Retinal pigment epithelial cell (primary cell): ENCODE results near the gene PARD3.

Experiments used
- DNase-seq: peaks from one replicate; pipeline ENCODE4 v3.0.0-alpha.2; 2010; ENCODE audit warnings: low read depth
- H3K4me3 ChIP-seq: 2 replicates; pipeline ENCODE4 v1.5.1; 2011; ENCODE audit warnings: mild to moderate bottlenecking, low read length, control low read depth, moderate library complexity
- TF ChIP-seq, protein P1 (sequence below): conservative IDR thresholded peaks from 2 replicates; pipeline ENCODE4 v1.5.1; 2011; ENCODE audit warnings: low read depth, low read length, control low read depth, inconsistent platforms

Gene PARD3

DNA sequence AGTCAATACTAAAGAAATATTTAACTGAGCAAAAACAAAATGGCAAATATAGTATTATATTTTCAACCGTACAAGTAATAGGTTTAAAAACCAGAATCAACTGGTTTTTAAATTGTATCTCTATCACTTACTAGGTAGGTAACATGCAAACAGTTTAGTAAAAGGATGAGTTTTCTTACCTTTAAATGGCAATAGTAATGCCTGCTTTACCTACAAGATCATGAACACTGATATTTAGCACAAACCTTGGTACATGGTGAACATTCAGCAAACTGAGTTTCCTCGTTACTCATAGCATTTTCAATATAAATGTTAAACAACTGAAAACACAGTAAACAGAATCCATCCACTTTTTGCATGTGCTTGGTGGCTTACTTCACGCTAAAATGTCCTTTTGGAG lies 389.1 kb downstream of the PARD3 start:
- DNase-seq = no peak
- no peak overlapping the region for H3K4me3 ChIP-seq
- TF ChIP-seq, protein P1, sequence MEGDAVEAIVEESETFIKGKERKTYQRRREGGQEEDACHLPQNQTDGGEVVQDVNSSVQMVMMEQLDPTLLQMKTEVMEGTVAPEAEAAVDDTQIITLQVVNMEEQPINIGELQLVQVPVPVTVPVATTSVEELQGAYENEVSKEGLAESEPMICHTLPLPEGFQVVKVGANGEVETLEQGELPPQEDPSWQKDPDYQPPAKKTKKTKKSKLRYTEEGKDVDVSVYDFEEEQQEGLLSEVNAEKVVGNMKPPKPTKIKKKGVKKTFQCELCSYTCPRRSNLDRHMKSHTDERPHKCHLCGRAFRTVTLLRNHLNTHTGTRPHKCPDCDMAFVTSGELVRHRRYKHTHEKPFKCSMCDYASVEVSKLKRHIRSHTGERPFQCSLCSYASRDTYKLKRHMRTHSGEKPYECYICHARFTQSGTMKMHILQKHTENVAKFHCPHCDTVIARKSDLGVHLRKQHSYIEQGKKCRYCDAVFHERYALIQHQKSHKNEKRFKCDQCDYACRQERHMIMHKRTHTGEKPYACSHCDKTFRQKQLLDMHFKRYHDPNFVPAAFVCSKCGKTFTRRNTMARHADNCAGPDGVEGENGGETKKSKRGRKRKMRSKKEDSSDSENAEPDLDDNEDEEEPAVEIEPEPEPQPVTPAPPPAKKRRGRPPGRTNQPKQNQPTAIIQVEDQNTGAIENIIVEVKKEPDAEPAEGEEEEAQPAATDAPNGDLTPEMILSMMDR = no peak

DNA sequence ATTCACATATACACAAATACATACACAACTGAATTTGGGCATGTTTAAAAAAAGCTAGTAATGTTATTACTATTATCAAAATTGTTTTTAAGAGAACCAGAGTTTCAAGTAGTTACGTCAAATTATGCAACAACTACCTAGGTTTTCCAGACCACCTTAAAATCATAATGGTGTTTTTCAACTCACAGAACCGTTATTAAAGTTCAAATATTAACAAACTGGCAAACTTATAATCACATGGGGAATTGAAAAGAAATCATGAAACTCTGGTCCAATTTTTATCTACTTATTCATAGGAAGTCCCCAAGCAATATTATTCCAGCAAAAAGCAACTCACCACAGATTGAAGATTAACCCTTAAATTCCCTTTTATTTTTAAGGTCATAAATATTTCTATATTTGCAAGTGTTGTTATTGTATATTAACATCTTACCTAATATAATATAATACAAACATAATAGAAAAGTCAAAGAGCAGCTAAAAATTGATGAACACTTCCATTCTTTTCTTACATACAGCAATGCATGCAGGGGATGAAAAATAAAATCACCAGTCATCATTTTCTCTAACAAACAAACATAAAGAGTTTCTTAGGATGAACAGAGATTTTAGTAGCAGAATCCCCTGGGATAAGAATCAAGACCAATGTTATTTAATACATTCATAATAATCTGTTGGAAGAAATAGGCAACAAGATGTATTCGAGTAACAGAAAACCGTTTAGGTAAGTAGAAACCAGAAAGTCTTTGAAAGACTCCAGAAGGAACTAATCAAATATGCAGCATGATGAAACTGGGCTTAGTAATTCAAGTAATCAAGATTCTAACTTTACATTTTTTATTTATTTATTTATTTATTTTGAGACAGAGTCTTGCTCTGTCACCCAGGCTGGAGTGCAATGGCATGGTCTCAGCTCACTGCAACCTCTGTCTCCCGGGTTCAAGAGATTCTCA lies 391.1 kb downstream of the PARD3 start:
- no peak for DNase-seq
- TF ChIP-seq, protein P1 = no peak
- no peak overlapping the region for H3K4me3 ChIP-seq

DNA sequence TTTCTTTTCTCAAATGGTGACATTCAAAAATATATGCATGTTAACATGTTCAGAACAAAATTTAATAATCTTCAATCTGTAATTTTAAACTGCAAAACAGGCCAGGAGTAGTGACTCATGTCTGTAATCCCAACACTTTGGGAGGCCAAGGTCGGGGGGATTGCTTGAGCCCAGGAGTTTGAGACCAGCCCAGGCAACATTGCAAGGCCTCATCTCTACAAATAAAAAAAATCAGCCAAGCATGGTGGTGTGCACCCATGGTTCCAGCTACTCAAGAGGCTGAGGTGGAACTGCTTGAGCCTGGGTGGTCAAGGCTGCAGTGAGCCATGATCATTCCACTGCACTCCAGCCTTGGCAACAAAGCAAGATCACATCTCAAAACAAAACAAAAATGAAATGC lies 394.3 kb downstream of the PARD3 start:
- TF ChIP-seq, protein P1 = no peak
- no peak for DNase-seq
- H3K4me3 ChIP-seq = no peak overlapping the region

DNA sequence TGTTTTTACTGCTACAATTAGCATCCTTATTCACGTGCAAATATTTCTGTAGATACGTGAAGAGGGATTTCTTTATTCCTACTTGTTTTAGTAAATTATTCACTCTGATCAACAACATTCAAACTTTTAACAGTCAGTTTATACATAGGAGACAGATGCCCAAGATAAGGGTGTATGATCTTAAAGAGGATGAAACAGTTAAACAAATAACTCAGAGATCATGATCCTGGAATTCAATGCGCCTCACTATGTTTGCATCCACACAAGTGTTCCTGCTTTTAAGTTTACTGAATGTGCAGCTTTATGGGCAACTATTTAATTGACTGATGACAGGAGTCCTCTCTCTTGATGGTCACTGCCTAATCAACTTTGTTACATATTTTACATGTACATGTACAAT lies 394.8 kb downstream of the PARD3 start:
- DNase-seq = no peak
- H3K4me3 ChIP-seq = no peak overlapping the region
- TF ChIP-seq, protein P1 = no peak

DNA sequence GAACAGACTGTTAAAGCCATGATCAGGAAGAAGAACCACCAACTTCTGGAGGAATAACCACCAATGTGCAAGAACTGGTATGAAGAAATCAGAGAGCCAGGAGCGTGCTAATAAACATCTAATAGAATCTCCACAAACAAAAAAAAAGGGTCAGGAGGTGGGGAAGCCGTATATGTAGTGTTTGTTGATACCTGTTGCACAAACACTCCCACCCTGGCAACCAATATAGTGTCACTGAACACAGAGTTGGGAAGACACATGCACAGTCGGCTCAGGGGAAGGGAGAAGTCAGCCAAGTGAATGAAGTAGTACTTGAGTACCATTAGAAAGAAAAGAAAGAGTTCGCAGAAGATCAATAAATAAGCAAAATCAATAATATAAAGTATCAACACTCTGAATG lies 400.1 kb downstream of the PARD3 start:
- TF ChIP-seq, protein P1 = no peak
- no peak for DNase-seq
- no peak overlapping the region for H3K4me3 ChIP-seq

DNA sequence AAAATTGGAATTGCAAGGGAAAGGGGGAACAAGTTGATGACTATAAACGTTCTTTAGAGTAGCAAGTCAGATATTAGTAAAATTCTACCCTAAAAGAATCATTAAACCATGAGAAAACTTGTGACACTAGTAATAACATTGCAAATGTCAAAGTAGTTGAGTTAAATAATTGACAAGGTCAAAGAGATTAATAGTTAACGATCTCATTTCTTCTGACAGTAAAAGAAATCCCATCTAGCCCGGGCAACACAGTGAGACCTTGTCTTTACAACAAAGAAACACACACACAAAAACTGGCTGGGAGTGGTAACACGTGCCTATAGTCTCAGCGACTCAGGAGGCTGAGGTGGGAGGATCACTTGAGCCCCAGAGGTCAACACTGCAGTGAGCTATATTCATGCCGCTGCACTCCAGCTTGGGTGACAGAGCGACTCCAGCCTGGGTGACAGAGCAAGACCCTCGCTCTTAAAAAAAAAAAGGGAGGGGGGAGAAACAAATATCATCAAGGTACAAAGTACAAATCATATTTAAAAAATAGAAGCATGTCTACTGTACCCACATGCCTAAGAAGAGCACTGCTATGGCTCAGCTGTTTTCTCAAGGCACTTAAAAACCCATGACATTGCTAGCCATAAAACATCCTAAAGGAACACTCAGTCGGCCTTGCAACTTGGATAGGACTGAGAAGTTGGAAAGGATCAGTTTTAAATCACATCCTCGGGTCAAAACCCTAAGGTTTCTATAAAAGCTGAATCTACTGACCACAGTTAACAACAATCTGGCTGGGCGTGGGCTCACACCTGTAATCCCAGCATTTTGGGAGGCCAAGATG lies 401.1 kb downstream of the PARD3 start:
- no peak overlapping the region for H3K4me3 ChIP-seq
- TF ChIP-seq, protein P1 = no peak
- DNase-seq = no peak
